Dedifferentiated amniotic fluid mesenchymal stem cell (primary cell): ENCODE measurements around the gene ACCS.
A peak's percentile ranks its signal among the peaks of the same experiment; 100 is the strongest.

Experiments
- DNase-seq: peaks from one replicate; pipeline ENCODE4 v3.0.0-alpha.2; 2016; ENCODE audit errors: extremely low spot score

Gene ACCS

DNA sequence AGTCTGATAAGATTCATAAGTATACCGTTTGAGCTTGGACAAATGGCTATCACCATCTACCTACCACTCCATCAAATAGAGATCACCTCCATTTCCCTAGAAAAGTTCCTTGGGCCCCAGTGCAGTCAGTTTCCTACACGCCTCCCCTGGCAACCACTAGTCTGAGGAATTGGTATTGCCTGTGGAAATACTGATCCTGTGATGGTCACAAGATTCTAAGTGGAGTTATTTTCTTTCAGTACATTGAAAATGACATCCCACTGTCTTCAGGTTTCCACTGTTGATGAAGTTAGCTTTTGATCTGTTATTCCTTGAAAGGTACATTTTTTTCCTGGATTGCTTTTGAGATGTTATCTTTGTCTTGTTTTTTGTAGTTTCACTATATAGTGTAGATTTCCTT, 22.9 kb upstream of the ACCS start:
- no peak for DNase-seq

GRCh38 chr11:44046182-44046581, 19.9 kb upstream of the ACCS start:
- DNase-seq: no peak

GRCh38 chr11:44047298-44047697, 18.8 kb upstream of the ACCS start:
- no peak for DNase-seq

GRCh38 chr11:44047931-44048431, 18.1 kb upstream of the ACCS start, which contains the start of gene ACCSL:
ACCSL (plus strand) TSS chr11:44047981; CDS start chr11:44048037, 56 bp downstream.
- DNase-seq: no peak

DNA sequence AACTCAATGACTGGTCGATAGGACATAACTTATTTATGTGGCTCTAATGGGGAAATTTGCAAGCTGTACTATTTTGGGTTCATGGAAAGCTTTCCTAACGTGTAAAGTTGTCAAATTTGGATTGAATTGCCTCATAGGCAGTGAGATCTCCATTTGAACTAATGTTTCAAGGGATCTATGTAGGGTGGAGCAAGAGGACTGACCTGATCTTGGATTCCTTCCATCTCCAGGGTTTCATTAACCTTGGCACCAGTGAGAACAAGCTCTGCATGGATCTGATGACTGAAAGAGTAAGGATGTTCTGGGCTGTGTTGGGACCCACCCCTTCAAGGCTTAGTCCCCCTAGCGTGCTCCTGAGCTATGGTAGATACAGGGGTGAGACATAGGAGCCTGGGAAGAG, 16.2 kb upstream of the ACCS start:
- DNase-seq: no peak

DNA sequence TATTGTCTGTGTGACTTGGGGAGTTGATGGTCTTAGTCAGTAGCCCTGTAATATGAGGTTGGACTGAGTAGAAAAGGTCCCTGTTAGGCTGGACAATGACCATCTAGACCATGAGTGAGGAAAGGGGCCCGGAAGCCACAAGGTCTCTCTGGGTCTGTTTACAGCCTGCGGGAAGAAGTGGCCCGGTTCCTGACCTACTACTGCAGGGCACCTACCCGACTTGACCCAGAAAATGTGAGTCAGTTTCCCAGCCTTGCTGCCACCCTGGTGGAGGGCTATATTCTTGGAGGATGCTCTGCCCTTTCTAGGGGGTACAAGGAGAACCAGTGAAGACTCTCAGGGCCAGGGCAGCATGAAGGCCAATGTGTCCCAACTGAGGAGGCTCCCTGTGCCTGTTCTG, 14.9 kb upstream of the ACCS start:
- DNase-seq: no peak

GRCh38 chr11:44057340-44057739, 8.7 kb upstream of the ACCS start:
- no peak for DNase-seq

GRCh38 chr11:44058275-44058674, 7.8 kb upstream of the ACCS start:
- no peak for DNase-seq

GRCh38 chr11:44065161-44065661, 859 bp upstream of the ACCS start:
- no peak for DNase-seq

- peak; percentile 32 for DNase-seq
Measured at GRCh38 chr11:44066732-44067141, 667 bp downstream of the ACCS start.

DNA sequence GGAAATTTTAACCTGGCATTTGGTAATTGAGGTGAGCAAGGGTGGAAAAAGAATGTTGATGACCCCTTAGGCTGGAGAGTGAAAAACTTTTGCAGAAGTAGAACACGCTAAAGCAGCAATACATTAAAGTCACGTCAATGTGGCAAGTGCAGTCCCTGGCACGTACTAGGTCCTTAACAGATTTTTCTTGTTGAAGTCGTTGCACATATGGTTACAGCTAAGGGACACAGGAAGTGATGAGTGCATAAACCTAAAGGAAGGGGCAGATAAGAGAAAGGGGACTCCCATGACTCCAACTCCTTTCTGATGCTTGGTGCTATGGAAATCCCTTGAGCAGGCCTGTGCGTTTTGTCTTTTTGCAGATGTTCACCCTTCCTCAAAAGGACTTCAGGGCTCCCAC, 1.2 kb downstream of the ACCS start:
- no peak for DNase-seq

GRCh38 chr11:44068180-44068579, 2.1 kb downstream of the ACCS start:
- no peak for DNase-seq

GRCh38 chr11:44071157-44071556, 5.1 kb downstream of the ACCS start:
- DNase-seq: no peak

DNA sequence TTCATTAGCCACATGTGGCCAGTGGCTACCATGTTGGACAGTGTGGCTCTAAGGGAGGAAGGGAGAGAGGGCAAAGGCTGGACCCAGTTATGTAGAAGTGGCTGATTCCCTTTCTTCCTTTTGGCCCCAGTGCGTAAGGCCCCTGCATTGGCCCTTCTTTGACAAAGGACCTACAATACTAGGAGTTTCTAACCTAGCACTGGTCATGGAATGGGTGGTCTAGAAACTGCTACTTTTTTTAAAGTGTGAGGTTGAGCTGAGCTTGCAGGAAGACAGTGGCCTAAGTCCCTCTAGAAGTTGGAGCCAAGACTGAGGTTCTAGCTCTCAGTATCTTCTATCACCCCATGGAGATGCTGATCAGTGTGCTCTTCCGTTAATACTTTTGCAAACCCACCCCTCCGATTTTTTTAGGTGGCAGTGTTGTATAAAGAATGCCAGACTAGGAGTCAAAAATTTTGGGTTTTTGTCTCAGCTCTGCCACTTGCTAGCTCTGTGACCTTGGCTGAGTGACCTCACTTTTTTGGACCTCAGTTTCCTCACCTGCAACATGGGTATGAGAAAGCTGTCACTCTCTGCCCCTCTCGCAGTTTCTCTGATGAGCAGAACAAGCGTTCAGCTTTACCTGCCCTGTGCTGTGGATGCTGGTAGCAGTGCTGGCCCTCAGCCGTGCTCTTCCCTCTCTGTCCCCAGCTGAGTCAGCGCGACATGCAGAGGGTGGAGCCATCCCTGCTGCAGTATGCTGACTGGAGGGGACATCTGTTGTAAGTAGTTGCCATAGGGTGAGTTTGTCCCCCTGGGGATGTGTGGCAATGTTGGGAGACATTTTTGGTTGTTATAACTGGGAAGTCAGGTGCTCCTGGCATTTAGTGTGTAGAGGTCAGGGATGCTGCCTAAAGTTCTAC, 6.9 kb downstream of the ACCS start:
- DNase-seq: no peak

GRCh38 chr11:44078794-44079193, 12.7 kb downstream of the ACCS start:
- no peak for DNase-seq

- no peak for DNase-seq
Measured at GRCh38 chr11:44079376-44079775, 13.3 kb downstream of the ACCS start.

- no peak for DNase-seq
Measured at GRCh38 chr11:44080951-44081350, 14.9 kb downstream of the ACCS start.

GRCh38 chr11:44082645-44083044, 16.6 kb downstream of the ACCS start:
- DNase-seq: no peak

DNA sequence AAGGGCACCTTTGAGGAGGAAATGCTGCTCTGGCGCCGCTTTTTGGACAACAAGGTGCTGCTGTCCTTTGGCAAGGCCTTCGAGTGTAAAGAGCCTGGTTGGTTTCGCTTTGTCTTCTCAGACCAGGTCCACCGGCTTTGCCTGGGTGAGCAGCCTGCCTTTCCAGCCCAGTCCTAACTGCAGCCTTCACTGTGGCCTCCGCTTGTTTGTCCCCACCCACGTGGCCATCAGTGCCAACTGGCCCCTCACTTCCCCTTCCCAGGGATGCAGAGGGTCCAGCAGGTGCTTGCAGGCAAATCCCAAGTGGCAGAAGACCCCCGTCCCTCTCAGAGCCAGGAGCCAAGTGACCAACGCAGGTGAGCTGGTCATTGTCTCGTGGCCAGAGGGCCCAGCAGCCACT, 17.4 kb downstream of the ACCS start:
- DNase-seq: no peak

- DNase-seq: no peak
Measured at GRCh38 chr11:44083906-44084305, 17.8 kb downstream of the ACCS start.

DNA sequence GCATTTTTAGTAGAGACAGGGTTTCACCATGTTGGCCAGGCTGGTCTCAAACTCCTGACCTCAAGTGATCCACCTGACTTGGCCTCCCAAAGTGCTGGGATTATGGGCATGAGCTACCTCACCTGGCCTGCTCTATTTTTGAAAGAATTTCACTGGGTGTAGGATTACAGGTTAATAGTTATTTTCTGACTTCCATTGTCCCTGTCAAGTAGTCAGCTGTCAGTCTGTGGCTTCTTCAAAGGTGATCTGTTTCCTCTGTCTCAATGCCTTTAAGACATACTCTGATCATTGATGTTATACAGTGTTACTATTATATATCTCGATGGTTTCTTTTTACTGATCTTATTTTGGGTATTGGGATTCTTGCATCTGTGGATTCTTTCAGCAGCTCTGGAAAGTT, 19.3 kb downstream of the ACCS start:
- DNase-seq: no peak

GRCh38 chr11:44088377-44088776, 22.3 kb downstream of the ACCS start:
- no peak for DNase-seq

DNA sequence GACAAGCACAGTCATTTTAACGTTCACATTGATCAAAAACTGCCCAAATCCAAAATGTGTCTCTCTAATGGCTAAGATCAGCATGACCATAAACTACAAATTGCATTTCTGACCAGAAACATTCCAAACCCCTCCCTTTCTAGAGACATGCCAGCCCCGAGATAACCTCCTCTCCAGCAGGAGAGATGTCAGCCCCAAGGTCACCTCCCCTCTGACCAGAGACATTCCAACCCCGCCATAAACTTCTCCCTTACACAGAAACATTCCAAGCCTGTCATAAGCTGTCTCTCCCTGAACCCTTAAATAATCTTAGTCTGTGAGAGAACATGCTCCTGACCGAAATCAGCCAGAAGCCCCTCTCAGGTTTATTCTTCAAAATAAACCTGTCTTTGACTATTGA, 22.8 kb downstream of the ACCS start:
- no peak for DNase-seq
